ENCODE results near the gene RASA4B.

GRCh38 chr7:102469351-102469971, 48.1 kb downstream of the RASA4B start:
- TF ChIP-seq POLR2A (IDR thresholded peaks at IDR 0.05; ENCODE audit: low read length) (no peak), GATA1 (IDR thresholded peaks at IDR 0.05; ENCODE audit: low read depth, low read length) (no peak)

All from erythroblast (primary cell).